GM18526 (cell line): ENCODE results near the gene LTBP3.

Experiments
- POLR2A ChIP-seq: IDR thresholded peaks from 3 replicates; pipeline ENCODE4 v1.6.1; 2011; ENCODE audit not compliant: insufficient read length; ENCODE audit errors: extremely low read depth

LTBP3 gene

DNA sequence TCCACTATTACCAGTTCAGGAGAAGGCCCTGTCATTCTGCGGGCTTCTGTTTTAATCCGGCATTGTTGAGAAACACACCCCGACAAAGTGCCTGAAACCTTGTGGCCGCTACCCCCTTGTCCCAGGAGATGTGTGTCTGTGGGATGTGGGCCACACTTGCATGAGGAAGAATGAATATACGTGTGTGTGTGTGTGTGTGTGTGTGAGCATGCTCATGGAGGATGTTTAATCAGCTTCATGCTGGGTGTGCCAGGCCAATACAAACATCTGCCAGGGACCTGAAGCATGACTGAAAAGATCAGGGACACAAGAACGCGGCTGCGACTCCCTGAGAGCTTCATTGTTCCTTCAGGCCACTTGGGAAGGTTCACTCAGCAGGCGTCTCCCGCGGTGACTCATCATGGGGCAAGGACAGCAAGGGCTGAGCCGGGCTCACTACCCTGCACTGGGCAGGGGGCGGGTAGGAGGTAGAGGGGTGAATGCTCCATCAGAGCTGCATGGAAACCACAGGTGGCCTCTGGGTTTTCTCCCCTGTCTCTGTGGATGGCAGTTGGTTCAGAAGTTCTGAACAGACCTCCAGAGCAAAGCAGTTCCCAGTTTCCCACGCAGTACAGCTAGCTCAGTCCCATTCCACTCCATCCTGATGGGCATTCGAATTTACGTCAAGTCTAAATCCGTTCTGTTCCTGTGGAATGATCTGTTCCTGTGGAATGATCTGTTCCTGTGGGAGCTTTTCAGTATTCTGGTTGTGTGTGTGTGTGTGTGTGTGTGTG, 66.4 kb downstream of the LTBP3 start:
- TF ChIP-seq POLR2A, result peak; percentile 20

DNA sequence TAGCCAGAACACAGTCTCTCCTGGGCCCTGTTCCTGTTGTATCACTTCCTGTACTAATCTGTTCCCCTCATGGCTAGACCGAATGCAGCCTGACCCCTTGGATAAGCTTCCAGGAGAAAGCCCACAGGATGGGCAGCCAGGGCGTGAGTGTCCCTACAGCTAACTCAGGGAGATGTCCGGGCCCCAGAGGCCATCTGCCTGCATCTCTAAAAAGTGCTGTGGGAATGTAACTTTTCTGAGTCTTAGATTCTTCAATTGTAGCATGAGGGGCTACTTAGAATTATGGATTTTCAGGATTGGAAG, 67.0 kb downstream of the LTBP3 start:
- no peak for TF ChIP-seq POLR2A

DNA sequence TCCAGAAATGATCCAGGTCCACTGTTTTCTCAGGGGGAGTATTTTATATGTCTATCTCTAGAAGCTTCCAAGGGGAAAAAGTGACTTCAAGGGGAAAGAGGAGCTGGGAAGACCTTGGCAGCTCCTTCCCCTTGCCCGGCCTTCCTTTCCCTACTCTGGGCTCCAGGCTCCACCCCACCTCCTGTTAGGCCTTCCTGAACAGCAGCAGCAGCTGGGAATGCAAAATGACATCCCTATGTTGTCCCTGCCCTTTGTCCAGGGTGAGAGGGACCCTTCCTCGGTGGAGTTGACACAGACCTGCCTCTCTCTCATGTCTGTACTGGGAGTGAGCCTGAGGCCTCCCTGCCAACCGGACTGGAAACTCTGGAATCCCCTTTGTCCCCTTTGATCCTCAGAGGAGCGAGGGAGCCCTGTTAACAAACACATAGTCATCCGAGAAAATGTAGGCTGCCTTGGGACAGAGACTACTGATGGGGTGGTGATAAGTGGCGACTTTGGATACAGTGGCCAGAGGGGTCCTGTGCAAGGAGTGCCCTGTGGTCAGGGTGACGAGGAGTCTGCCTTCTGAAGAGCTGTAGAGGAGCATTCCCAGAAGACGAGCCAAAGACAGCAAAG, 68.3 kb downstream of the LTBP3 start:
- no peak for TF ChIP-seq POLR2A

DNA sequence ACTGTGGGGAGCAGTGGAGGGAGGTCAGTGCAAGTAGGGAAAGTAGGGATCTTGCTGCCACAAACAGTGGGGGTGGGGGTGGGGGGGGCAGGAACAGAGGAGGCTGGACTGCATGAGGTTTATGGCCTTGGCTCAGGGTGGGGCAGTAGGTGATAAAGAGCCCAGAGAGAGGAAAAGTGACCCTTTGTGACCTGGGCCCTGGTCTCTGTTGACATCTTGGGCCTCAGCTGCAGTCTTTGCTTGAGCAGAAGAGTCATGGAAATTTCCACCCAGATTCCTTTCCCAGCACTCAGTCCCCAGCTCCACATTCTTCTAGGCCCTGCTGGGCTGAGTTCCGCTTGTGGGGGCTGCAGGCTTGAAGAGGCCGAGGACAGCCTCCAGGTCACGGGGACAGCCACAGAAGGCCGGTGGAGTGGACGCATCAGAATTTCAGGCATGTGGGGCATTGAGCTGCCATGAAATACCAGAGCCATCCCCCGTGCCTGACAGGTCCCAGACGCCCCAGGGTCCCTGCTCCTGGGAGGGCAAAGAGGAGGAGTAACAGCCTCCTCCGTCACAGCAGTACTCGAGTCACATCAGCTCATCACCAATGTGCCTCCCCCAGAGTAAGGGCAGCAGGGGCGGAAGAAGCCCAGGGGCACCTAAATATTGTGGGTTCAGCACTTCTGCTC, 69.0 kb downstream of the LTBP3 start:
- no peak for TF ChIP-seq POLR2A
